ENCODE results near the gene SMAD6.

The SMAD6 gene

DNA sequence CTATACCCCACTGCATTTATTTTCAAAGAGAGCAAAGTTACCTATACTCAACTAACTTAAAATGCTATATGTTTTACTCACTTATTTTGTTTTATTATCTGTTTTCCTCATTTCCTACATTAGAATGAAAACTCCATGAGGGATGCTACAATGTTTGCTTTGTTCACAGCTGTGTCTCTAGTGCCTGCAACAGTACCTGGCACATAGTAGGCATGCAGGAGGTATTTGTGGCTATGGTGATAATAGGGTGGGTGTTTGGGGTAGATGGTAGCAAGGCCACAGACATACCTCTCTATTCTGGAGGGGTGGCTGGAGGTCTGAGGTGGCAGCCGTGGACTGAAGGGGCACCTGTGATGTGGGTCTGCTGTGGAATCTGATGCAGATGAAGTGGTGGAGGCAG lies 24.7 kb upstream of the SMAD6 start:
- no peak for DNase-seq
- no peaks in the 10 kb centered on the region for H3K36me3 ChIP-seq
- H3K4me3 ChIP-seq (ENCODE audit: low read depth, low read length): no peak overlapping the region
- TF ChIP-seq, protein P1, sequence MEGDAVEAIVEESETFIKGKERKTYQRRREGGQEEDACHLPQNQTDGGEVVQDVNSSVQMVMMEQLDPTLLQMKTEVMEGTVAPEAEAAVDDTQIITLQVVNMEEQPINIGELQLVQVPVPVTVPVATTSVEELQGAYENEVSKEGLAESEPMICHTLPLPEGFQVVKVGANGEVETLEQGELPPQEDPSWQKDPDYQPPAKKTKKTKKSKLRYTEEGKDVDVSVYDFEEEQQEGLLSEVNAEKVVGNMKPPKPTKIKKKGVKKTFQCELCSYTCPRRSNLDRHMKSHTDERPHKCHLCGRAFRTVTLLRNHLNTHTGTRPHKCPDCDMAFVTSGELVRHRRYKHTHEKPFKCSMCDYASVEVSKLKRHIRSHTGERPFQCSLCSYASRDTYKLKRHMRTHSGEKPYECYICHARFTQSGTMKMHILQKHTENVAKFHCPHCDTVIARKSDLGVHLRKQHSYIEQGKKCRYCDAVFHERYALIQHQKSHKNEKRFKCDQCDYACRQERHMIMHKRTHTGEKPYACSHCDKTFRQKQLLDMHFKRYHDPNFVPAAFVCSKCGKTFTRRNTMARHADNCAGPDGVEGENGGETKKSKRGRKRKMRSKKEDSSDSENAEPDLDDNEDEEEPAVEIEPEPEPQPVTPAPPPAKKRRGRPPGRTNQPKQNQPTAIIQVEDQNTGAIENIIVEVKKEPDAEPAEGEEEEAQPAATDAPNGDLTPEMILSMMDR (IDR thresholded peaks at IDR 0.05; ENCODE audit: low read depth, low read length): no peak
- peaks cover 6% of the 10 kb centered on the region for H3K9me3 ChIP-seq (ENCODE audit: severe bottlenecking)
- H3K27ac ChIP-seq: no peak overlapping the region
- H3K27me3 ChIP-seq (ENCODE audit: insufficient read depth, low read depth, severe bottlenecking): no peaks in the 10 kb centered on the region

GRCh38 chr15:66679061-66679656 lies 22.9 kb upstream of the SMAD6 start:
- H3K4me3 ChIP-seq (ENCODE audit: low read depth, low read length): no peak overlapping the region
- H3K9me3 ChIP-seq (ENCODE audit: severe bottlenecking): peaks cover 6% of the 10 kb centered on the region
- H3K27ac ChIP-seq: peak overlapping the region; percentile 72
- DNase-seq: no peak
- no peaks in the 10 kb centered on the region for H3K36me3 ChIP-seq
- H3K27me3 ChIP-seq (ENCODE audit: insufficient read depth, low read depth, severe bottlenecking): no peaks in the 10 kb centered on the region
- TF ChIP-seq, protein P1 (IDR thresholded peaks at IDR 0.05; ENCODE audit: low read depth, low read length): no peak

DNA sequence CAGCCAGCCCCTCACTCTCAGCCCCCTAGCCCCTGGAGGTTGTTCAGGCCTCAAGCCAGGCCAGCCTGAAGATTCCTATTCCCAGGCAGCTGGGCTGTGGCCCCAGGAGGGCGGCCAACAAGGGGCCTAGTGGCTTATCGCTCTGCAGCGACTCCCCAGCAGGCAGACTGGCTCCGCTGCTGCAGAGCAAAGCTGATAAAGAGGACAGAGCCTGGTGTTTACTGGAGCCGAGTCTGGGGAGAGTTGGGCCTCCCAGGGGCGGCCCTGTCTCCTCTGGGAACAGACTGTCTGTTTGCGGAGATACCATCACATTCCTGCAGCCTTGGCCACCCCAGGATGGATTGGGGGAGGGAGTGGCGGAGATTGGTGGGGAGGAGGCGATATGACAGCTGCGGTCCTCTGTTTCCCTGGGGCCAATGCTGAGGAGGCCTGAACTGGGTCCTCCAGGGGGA lies 22.4 kb upstream of the SMAD6 start:
- Histone ChIP-seq H3K36me3 (no peaks in the 10 kb centered on the region), H3K27ac (peak overlapping the region; percentile 72), H3K9me3 (ENCODE audit: severe bottlenecking) (peaks cover 6% of the 10 kb centered on the region), H3K27me3 (ENCODE audit: insufficient read depth, low read depth, severe bottlenecking) (no peaks in the 10 kb centered on the region), H3K4me3 (ENCODE audit: low read depth, low read length) (no peak overlapping the region)
- DNase-seq: peak; percentile 74
- TF ChIP-seq, protein P1 (IDR thresholded peaks at IDR 0.05; ENCODE audit: low read depth, low read length): no peak

DNA sequence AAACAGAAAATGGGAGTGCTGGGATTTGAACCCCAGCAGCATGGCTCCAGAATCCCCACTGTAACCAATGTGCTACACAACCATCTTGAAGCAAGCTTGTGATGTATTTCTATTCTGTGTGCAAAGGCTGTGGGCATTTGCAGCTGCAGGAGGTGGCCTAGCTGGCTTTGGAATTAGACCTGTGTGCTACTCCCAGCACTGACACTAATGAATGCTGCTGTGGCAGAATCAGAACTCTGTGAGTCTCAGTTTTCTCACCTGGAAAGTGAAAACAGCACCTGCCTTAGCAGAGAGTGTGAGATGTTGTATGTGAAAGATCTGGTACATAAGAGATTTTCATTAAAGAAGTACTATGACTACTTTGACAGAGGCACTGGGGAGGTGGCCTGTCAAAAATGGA lies 21.5 kb upstream of the SMAD6 start:
- no peak for DNase-seq
- Histone ChIP-seq H3K27me3 (ENCODE audit: insufficient read depth, low read depth, severe bottlenecking) (no peaks in the 10 kb centered on the region), H3K36me3 (no peaks in the 10 kb centered on the region), H3K9me3 (ENCODE audit: severe bottlenecking) (peaks cover 6% of the 10 kb centered on the region), H3K27ac (no peak overlapping the region), H3K4me3 (ENCODE audit: low read depth, low read length) (no peak overlapping the region)
- TF ChIP-seq, protein P1 (IDR thresholded peaks at IDR 0.05; ENCODE audit: low read depth, low read length): no peak

DNA sequence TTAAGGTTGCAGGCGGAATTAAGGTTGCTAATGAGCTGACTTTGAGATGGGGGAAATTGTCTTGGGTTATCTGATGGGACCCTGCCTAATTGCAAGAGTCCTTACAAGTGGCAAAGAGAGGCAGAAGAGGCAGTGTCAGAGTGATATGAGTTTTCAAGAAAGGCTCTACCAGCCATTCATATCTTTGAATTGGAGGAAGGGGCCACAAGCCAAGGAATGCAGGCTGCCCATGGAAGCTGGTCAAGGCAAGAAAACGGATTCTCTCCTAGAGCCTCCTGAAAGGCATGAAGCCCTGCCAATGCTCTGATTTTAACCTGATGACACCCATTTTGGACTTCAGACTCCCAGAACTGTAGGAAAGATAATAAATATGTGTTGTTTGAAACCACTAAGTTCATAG lies 20.6 kb upstream of the SMAD6 start:
- H3K27me3 ChIP-seq (ENCODE audit: insufficient read depth, low read depth, severe bottlenecking): no peaks in the 10 kb centered on the region
- TF ChIP-seq, protein P1 (IDR thresholded peaks at IDR 0.05; ENCODE audit: low read depth, low read length): no peak
- H3K36me3 ChIP-seq: no peaks in the 10 kb centered on the region
- no peak overlapping the region for H3K4me3 ChIP-seq (ENCODE audit: low read depth, low read length)
- peaks cover 6% of the 10 kb centered on the region for H3K9me3 ChIP-seq (ENCODE audit: severe bottlenecking)
- no peak for DNase-seq
- H3K27ac ChIP-seq: no peak overlapping the region

- DNase-seq: no peak
- peaks cover 6% of the 10 kb centered on the region for H3K9me3 ChIP-seq (ENCODE audit: severe bottlenecking)
- TF ChIP-seq, protein P1 (IDR thresholded peaks at IDR 0.05; ENCODE audit: low read depth, low read length): no peak
- H3K4me3 ChIP-seq (ENCODE audit: low read depth, low read length): no peak overlapping the region
- H3K27me3 ChIP-seq (ENCODE audit: insufficient read depth, low read depth, severe bottlenecking): no peaks in the 10 kb centered on the region
- no peak overlapping the region for H3K27ac ChIP-seq
- H3K36me3 ChIP-seq: no peaks in the 10 kb centered on the region
Observed at GRCh38 chr15:66682246-66682645, 19.8 kb upstream of the SMAD6 start.
